ENCODE data around the gene OVAAL. TPM values are rescaled to one million over a fixed set of nuclear protein-coding genes. Genes with fewer than 3 reads are reported as not detected.

The OVAAL gene
- total and polyA plus RNA-seq, 2 donors (not counting 3 experiments of a cell fraction or from before 2014, with no cell fraction given): 0.04 TPM; not detected in 1

GRCh38 chr1:180510882-180511281 lies 47.9 kb upstream of the OVAAL start:
- DNase-seq (ENCODE audit: low read depth, low spot score): no peak
- Histone ChIP-seq H3K27me3 (ENCODE audit: control insufficient read depth in 2 of 2, insufficient read depth in 2 of 2, low read length in 2 of 2) (no peaks in the 10 kb centered on the region), H4K20me1 (replicated peaks; ENCODE audit: control insufficient read depth, extremely low read depth, insufficient read depth, low read length) (no peaks in the 10 kb centered on the region), H3K4me2 (ENCODE audit: insufficient read depth, low read length) (no peak overlapping the region), H3K36me3 (ENCODE audit: control insufficient read depth in 2 of 2, extremely low read depth in 1 of 2, insufficient read depth in 2 of 2, low read length in 2 of 2) (no peaks in the 10 kb centered on the region), H3K9me3 (replicated peaks; ENCODE audit: control insufficient read depth, insufficient read depth, low read length) (no peaks in the 10 kb centered on the region), H3K9ac (replicated peaks; ENCODE audit: extremely low read depth, insufficient read depth, low read length) (no peak overlapping the region), H2AFZ (ENCODE audit: low read depth, low read length) (no peak overlapping the region), H3K9me1 (replicated peaks; ENCODE audit: control insufficient read depth, extremely low read depth, insufficient read depth, low read length) (no peaks in the 10 kb centered on the region), H3K4me1 (ENCODE audit: control insufficient read depth, extremely low read depth, insufficient read depth, low read length) (peaks cover 14% of the 10 kb centered on the region), H3K79me2 (ENCODE audit: control insufficient read depth, insufficient read depth, low read length) (no peaks in the 10 kb centered on the region), H3K27ac (ENCODE audit: insufficient read depth, low read depth, low read length) (no peak overlapping the region), H3K4me3 (replicated peaks in 1 of 3; ENCODE audit: insufficient read depth in 1 of 3, low read depth in 1 of 3, low read length in 3 of 3) (no peak overlapping the region)
- ChIA-PET POLR2A (no interaction called here), CTCF (interaction anchor here (3.3 kb wide), 1 partner anchor 352 kb away, joined by 26 read pairs; no protein-coding TSS in a partner anchor)
- BruUV-seq (replicated peaks): no TSS peak
- dilution Hi-C loops (cut with MboI; ENCODE audit: extremely low pct_ligation_motif_present, low sequenced_read_pairs) (loop anchor here (25.0 kb wide), 1 partner anchor 351 kb away; no protein-coding TSS in a partner anchor), intact Hi-C loops (cut with micrococcal nuclease) (no loop called here)
- no peak for TF ChIP-seq MYC (IDR thresholded peaks at IDR 0.05; ENCODE audit: low read depth, low read length)
- no peak for TF ChIP-seq MAX (IDR thresholded peaks at IDR 0.05; ENCODE audit: insufficient read depth, insufficient read length)
- TF ChIP-seq EZH2 (IDR thresholded peaks at IDR 0.05; ENCODE audit: borderline replicate concordance, low read depth, low read length, severe bottlenecking): no peak
- no peak for TF ChIP-seq JUN (IDR thresholded peaks at IDR 0.05; ENCODE audit: borderline replicate concordance, insufficient read depth, insufficient read length, low read depth)
- TF ChIP-seq POLR2AphosphoS5 (IDR thresholded peaks at IDR 0.05; ENCODE audit: insufficient read depth, low read depth, low read length): no peak
- TF ChIP-seq FOS (IDR thresholded peaks at IDR 0.05; ENCODE audit: borderline replicate concordance, insufficient read depth, low read length): no peak
- no peak for FAIRE-seq

- intact Hi-C loops (cut with micrococcal nuclease): no loop called here
- Histone ChIP-seq H3K27me3 (ENCODE audit: control insufficient read depth in 2 of 2, insufficient read depth in 2 of 2, low read length in 2 of 2) (no peaks in the 10 kb centered on the region), H3K9me1 (replicated peaks; ENCODE audit: control insufficient read depth, extremely low read depth, insufficient read depth, low read length) (no peaks in the 10 kb centered on the region), H2AFZ (ENCODE audit: low read depth, low read length) (no peak overlapping the region), H4K20me1 (replicated peaks; ENCODE audit: control insufficient read depth, extremely low read depth, insufficient read depth, low read length) (no peaks in the 10 kb centered on the region), H3K4me1 (ENCODE audit: control insufficient read depth, extremely low read depth, insufficient read depth, low read length) (peaks cover 12% of the 10 kb centered on the region), H3K4me3 (replicated peaks in 1 of 3; ENCODE audit: insufficient read depth in 1 of 3, low read depth in 1 of 3, low read length in 3 of 3) (no peak overlapping the region), H3K4me2 (ENCODE audit: insufficient read depth, low read length) (no peak overlapping the region), H3K79me2 (ENCODE audit: control insufficient read depth, insufficient read depth, low read length) (no peaks in the 10 kb centered on the region), H3K27ac (ENCODE audit: insufficient read depth, low read depth, low read length) (no peak overlapping the region), H3K9ac (replicated peaks; ENCODE audit: extremely low read depth, insufficient read depth, low read length) (no peak overlapping the region), H3K36me3 (ENCODE audit: control insufficient read depth in 2 of 2, extremely low read depth in 1 of 2, insufficient read depth in 2 of 2, low read length in 2 of 2) (no peaks in the 10 kb centered on the region), H3K9me3 (replicated peaks; ENCODE audit: control insufficient read depth, insufficient read depth, low read length) (no peaks in the 10 kb centered on the region)
- DNase-seq (ENCODE audit: low read depth, low spot score) (no peak), FAIRE-seq (no peak)
- dilution Hi-C loops (cut with MboI; ENCODE audit: extremely low pct_ligation_motif_present, low sequenced_read_pairs): loop anchor here (25.0 kb wide), 1 partner anchor 349 kb away; no protein-coding TSS in a partner anchor
- POLR2A ChIA-PET: no interaction called here
- TF ChIP-seq POLR2AphosphoS5 (IDR thresholded peaks at IDR 0.05; ENCODE audit: insufficient read depth, low read depth, low read length) (no peak), FOS (IDR thresholded peaks at IDR 0.05; ENCODE audit: borderline replicate concordance, insufficient read depth, low read length) (no peak), MAX (IDR thresholded peaks at IDR 0.05; ENCODE audit: insufficient read depth, insufficient read length) (no peak), POLR2A (IDR thresholded peaks at IDR 0.05; ENCODE audit: low read depth, low read length) (no peak), EZH2 (IDR thresholded peaks at IDR 0.05; ENCODE audit: borderline replicate concordance, low read depth, low read length, severe bottlenecking) (no peak), GATA2 (IDR thresholded peaks at IDR 0.05; ENCODE audit: insufficient read depth, insufficient read length, low read depth, low read length) (no peak), JUN (IDR thresholded peaks at IDR 0.05; ENCODE audit: borderline replicate concordance, insufficient read depth, insufficient read length, low read depth) (no peak), MYC (IDR thresholded peaks at IDR 0.05; ENCODE audit: low read depth, low read length) (no peak)
- TF ChIP-seq, protein P1, sequence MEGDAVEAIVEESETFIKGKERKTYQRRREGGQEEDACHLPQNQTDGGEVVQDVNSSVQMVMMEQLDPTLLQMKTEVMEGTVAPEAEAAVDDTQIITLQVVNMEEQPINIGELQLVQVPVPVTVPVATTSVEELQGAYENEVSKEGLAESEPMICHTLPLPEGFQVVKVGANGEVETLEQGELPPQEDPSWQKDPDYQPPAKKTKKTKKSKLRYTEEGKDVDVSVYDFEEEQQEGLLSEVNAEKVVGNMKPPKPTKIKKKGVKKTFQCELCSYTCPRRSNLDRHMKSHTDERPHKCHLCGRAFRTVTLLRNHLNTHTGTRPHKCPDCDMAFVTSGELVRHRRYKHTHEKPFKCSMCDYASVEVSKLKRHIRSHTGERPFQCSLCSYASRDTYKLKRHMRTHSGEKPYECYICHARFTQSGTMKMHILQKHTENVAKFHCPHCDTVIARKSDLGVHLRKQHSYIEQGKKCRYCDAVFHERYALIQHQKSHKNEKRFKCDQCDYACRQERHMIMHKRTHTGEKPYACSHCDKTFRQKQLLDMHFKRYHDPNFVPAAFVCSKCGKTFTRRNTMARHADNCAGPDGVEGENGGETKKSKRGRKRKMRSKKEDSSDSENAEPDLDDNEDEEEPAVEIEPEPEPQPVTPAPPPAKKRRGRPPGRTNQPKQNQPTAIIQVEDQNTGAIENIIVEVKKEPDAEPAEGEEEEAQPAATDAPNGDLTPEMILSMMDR (IDR thresholded peaks at IDR 0.05; ENCODE audit: extremely low read depth in 1 of 2, insufficient read depth in 1 of 2, low read depth in 1 of 2, low read length in 2 of 2): no peak
- BruUV-seq (replicated peaks): no TSS peak
- CTCF ChIA-PET: interaction anchor here (0.6 to 3.3 kb wide), 2 partner anchors 47 to 349 kb away, joined by 3 to 26 read pairs; no protein-coding TSS in a partner anchor
Measured at GRCh38 chr1:180513531-180513930, 45.2 kb upstream of the OVAAL start.
